Renal pelvis (tissue), 12 donors: ENCODE data around the gene ENGASE. TPM values are rescaled to one million over a fixed set of nuclear protein-coding genes. Genes with fewer than 3 reads are reported as not detected.
"Not testable (repeated sequence)": the region's sequence is repeated elsewhere in the genome, so short reads cannot be mapped to it uniquely, and the experiment has no call there.

Source experiments
- DNase-seq: peaks from one replicate; pipeline ENCODE4 v3.0.0-alpha.2; 2013
- long read RNA-seq, 16 experiments: transcript quantifications; one replicate each; lab custom pipeline, GENCODE V29; 2026
- polyA plus RNA-seq, 3 donors: library from polyadenylated mRNA; unstranded; fragments of 120-200 nt; gene quantifications; one replicate each; pipeline ENCODE4 v1.2.1, GENCODE V29; 2013; ENCODE audit not compliant: insufficient read length in 3 of 3

The ENGASE gene
- polyA plus RNA-seq, result 10 to 100 TPM; 14.9 to 24.5 (median 20.7) TPM
- long read RNA-seq, donor 1, partial matches to known transcripts, result 8 of 8 reads
- long read RNA-seq, donor 1, other reads (novel, unspliced or antisense), result 0 of 8 reads
- long read RNA-seq, donor 2, partial matches to known transcripts, result 0 of 1 reads
- long read RNA-seq, donor 2, other reads (novel, unspliced or antisense), result 0 of 1 reads
- long read RNA-seq, donor 3, partial matches to known transcripts, result 0 of 1 reads
- long read RNA-seq, donor 3, other reads (novel, unspliced or antisense), result 0 of 1 reads
- long read RNA-seq, donor 4, partial matches to known transcripts, result 35 of 39 reads
- long read RNA-seq, donor 4, other reads (novel, unspliced or antisense), result 0 of 39 reads
- long read RNA-seq, donor 5, partial matches to known transcripts, result 0 of 1 reads
- long read RNA-seq, donor 5, other reads (novel, unspliced or antisense), result 0 of 1 reads
- long read RNA-seq, donor 6, partial matches to known transcripts, result 11 of 12 reads
- long read RNA-seq, donor 6, other reads (novel, unspliced or antisense), result 0 of 12 reads
- long read RNA-seq, donor 7, partial matches to known transcripts, result 0 of 1 reads
- long read RNA-seq, donor 7, other reads (novel, unspliced or antisense), result 0 of 1 reads
- long read RNA-seq, donor 8, partial matches to known transcripts, result 15 of 18 reads
- long read RNA-seq, donor 8, other reads (novel, unspliced or antisense), result 0 of 18 reads
- long read RNA-seq, donor 9, partial matches to known transcripts, result 0 of 3 reads
- long read RNA-seq, donor 9, other reads (novel, unspliced or antisense), result 0 of 3 reads
- long read RNA-seq, donor 10, partial matches to known transcripts, result 7 of 7 reads
- long read RNA-seq, donor 10, other reads (novel, unspliced or antisense), result 0 of 7 reads
- long read RNA-seq, donor 11, partial matches to known transcripts, result 7 of 7 reads
- long read RNA-seq, donor 11, other reads (novel, unspliced or antisense), result 0 of 7 reads
- long read RNA-seq, donor 12, partial matches to known transcripts, result 0 of 6 reads
- long read RNA-seq, donor 12, other reads (novel, unspliced or antisense), result 0 of 6 reads
- long read RNA-seq, donor 13, partial matches to known transcripts, result 0 of 2 reads
- long read RNA-seq, donor 13, other reads (novel, unspliced or antisense), result 0 of 2 reads
- long read RNA-seq, donor 14, result 0 reads
- long read RNA-seq, donor 15, result 0 reads
- long read RNA-seq, donor 16, partial matches to known transcripts, result 0 of 1 reads
- long read RNA-seq, donor 16, other reads (novel, unspliced or antisense), result 0 of 1 reads

DNA sequence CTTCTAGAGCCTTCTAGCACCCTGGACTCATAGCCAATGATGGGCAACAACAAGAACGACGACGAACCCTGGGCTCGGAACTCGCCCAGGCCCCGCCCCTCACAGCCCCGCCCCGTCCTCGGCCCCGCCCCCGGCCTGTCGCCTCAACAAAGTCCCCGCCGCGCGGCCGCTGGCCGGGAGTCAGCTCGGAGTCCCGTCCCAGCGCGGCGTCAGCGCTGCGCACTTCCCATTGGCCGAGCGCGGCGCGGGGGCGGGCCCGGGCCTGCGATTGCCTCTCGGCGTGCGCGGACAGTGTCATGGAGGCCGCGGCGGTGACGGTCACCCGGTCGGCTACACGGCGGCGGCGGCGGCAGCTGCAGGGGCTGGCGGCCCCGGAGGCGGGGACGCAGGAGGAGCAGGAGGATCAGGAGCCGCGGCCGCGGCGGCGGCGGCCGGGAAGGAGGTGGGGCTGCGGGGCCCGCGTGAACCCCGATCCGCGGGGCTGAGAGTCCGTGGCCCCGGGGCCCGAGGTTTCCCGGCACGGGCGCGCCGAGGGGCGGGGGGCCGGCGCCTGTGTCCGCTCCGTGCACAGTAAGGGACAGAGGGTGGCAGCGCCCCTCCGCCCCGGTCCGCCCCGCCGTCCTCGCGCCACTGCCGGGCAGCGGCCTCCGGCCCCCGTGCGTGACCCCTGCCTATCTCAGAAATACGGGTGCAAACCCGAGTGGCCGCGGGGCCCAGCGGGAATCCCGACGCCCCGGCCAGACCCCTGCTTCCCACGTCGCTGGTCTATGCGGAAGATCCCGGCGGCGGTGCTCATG is at the start of gene ENGASE:
Gene ENGASE, plus strand, starts transcription at position 176 of the 797 bp plus-strand sequence. Its CDS starts 121 bp downstream, at position 297.
- peak; percentile 93 for DNase-seq

GRCh38 chr17:79024901-79025737 is 49.5 kb upstream of the ENGASE start:
- no peak for DNase-seq

GRCh38 chr17:79026376-79027273 is 48.0 kb upstream of the ENGASE start:
- no peak for DNase-seq

- DNase-seq, result no peak
Measured at GRCh38 chr17:79027274-79027924, 47.2 kb upstream of the ENGASE start.

DNA sequence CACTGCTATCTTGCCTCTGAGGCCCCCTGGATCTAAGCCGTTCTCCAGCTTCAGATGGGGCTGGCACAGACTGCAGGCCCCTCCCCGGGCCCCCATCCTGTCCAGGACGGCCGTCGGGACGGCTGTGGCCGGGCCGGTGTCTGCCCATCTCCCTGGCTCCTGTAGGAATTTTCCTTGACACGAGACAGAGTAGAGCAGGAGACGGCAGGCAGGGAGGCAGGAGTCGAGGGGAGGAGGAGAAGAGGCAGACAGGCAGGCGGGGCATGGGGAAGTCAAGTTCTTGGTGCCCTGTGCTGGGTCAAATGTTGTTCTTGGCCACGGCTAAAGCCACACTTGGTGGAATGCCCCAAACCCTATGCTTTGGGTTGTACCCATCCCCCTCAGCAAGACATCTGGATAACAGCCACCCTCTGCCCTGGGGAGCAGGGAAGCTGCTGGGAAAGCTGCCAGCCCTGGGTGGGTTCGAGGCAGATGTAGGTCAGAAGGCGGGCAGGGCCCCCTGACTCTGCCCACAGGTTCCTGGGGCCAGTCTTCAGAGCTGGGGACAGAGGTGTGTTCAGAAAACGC is 46.6 kb upstream of the ENGASE start:
- no peak for DNase-seq

DNA sequence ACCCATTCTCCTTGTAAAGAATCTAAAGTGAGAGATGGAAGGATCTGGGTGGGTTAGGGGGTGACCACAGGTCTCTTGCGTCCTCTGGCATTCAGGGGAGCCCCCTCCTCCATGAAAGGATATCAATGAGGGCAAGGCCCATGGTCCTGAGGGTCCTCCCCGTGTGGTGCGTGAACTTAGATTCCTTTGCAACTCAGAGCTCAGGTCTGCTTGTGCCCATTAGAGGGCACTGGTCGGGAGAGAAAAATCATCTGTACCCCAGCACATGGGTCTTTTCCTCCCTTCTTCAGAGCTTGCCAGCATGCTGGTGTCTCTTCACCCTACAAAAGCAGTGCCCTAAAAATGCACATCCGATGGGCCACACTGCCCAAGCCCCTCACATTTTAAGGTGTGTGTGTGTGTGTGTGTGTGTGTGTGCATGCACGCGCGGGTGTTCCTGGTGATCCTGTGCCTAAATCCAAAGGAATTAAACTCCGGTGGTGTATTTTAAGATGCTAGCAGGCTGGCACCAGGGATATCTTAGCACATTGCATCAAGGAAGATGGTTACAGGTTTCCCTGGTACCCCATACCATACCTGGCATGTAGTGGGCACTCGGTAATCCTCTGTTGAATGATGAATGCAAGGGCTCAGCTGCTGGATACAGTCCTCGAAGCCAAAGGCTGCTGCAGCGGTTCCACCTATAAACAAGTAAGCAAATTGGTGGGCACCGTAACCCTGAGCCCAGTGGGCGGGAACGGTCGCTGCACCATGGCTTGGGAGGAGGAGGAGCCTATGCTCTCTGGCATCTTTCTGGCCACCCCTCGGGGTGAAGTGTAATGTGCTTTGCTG is 45.9 kb upstream of the ENGASE start:
- no peak for DNase-seq

GRCh38 chr17:79029327-79030009 is 45.2 kb upstream of the ENGASE start:
- no peak for DNase-seq

GRCh38 chr17:79030636-79031035 is 44.0 kb upstream of the ENGASE start:
- not testable (repeated sequence) for DNase-seq

GRCh38 chr17:79031996-79032875 is 42.4 kb upstream of the ENGASE start:
- DNase-seq, result no peak

DNA sequence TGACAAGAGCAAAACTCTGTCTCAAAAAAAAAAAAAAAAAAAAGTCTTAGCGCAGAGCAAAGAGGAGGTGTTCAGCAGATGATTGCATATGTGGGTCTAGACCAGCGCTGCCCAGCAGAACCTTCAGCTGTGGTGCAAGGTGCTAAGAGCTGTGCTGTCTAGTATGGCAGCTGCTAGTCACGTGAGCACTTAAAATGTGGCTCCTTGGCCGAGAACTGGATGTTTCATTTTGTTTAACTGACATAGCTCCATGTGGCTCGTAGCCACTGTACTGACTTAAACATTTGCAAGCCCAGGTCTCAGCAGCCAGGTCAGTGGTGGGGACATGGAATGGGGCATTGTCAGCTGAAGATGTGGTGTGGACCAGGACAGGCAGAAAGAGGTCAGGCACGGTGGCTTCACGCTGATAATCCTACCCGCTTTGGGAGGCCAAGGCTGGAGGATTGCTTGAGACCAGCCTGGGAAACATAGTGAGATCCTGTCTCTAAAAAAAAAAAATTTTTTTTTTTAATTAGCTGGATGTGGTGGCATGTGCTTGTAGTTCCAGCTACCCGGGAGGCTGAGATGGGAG is 41.5 kb upstream of the ENGASE start:
- DNase-seq, result no peak

GRCh38 chr17:79033741-79034501 is 40.7 kb upstream of the ENGASE start:
- DNase-seq, result no peak

DNA sequence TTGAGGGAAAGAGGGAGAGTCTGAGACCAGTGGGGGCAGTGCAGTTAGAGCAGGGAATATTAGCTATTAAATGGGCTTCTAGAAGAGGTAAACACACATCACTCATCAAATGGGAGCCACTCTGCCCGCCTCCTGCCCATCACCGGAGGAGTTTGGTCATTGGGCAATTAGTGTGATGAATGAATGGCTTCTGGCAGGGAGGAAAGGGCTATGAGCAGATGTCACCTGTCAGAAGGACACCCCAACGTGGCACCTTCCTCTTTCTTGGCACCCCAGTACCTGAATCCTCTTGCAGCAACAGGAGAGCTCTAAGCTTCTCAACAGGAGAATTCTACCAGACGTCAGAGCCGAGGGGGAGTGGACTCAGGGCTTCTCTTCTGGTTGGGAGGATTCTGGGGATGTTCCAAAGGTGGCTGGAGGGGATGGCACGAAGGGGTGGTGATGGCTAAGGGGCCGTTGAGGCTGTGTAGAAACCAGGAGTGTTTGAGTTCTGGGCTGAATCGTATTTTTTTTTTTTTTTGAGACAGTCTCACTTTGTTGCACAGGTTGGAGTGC is 39.6 kb upstream of the ENGASE start:
- DNase-seq, result no peak

DNA sequence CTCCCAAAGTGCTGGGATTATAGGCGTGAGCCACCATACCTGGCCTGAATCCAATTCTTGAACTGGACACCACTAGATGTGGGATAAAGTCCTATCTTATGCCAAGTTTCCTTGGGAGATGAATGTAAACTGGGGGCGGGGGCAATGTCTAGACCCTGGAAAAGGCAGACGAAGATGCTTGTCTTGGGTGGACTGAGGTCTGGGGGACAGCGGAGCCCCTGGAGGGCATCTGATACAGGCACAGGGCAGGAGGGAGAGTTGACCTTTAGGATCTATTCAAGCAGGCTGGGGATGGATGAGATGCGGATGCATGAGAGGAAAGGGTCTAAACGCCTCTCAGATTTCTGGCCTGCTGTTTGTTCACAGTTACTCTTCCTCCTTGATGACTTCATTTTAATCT is 38.9 kb upstream of the ENGASE start:
- no peak for DNase-seq

GRCh38 chr17:79036181-79036580 is 38.4 kb upstream of the ENGASE start:
- no peak for DNase-seq
